GM19397 (cell line): ENCODE results near the gene NSUN7.
"Not testable (repeated sequence)": the region's sequence is repeated elsewhere in the genome, so short reads cannot be mapped to it uniquely, and the experiment has no call there.

Experiments
- ATAC-seq: cut with Tn5 transposase; IDR thresholded peaks from one replicate; pipeline ENCODE4 v1.9.1; 2021; ENCODE audit warnings: mild to moderate bottlenecking, moderate library complexity; ENCODE audit not compliant: unreplicated experiment

Gene NSUN7, protein sequence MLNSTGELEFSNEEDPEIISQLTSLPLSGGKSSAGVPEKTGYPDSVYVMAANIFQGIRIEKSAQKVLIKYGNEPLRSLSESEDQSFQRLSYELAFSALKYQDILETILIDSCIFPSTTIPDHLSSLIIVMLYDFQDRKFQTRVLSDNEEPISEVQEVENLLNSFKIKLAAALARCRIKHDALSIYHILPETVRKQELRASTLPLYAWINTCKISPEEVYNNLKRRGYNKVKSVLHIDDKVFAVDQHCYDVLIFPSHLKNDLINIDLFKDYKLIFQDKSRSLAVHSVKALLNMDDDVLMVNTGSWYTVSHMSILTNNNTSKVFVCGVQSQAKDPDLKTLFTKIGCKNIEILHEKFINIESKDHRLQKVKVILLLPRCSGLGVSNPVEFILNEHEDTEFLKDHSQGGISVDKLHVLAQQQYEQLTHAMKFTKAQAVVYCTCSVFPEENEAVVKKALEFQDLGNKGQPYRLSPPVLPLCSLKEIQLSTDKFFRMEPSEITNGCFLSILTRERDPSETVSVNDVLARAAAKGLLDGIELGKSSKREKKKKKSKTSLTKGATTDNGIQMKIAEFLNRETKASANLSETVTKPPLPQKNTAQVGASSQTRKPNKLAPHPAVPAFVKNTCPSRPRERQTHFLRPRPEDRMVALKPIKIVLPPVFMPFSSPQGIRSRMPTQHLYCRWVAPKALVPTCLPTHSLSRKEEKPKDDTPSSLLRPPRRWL

DNA sequence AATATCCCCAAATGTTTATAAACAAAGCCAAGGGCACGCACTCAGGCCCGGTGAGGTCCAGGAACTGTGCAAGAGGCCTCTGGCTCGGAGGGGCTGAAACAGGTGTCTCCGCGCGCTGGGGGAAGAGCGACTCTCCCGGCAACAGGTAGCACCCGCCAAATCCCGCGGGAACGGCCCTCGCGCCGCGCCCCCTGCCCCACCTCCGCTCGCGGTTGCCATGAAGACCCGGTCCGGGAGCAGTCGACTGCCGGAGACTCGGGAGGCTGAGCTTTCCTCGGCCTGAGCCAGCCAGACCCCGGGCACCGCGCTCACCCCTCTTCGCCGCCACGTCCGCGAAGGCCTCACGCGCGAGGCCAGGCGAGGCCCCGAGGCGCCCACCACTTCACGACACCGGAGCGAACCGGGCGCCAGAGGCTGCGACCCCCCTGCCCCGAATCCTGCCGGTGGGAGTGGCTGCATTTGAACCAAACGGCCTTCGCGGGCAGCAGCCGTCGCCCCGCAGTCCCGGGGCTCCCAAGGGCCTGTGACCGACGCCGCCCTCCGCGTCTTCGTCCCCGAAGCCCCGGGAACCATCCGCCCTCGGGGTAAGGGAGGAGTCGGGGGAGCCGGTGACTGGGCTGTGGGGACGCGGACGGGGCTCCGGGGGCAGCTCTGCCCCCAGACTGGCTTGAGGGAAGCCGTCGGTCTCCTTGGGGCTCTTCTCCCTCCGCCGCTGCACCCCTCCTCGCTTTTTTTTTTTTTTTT is at the start of gene NSUN7:
NSUN7 (plus strand) TSS at position 239 of the 744 bp plus-strand sequence. CDS start 739 bp downstream, outside the sequence.
- no peak for ATAC-seq

DNA sequence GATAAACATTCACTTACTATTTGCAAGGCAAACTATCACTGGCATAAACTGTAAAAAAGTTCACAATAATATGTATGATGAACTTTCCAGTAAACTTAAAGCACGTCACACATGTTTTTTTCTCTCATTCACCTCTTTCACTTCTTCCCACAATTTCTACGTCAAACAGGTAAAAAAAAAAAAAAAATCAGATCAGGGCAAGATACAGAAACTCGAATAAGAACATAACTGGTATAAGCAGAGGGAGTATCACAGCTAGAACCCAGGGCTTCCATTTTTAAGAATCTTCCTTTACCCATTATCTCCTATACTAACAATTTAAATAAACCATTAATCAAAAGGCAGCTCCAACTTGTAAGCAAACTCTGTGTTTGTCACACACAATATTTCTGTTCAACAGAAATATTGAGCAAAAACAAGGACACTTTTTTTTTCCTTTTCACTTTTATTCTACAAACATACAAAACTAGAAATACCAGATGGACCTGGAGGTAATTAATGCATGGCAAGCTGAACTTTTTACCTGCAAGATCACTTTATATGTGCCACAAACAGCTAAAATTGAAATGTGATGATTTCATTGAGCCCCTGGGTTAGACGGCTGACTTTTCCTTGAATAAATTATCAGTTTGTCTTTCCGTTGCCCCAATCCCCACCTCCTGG is 47.5 kb upstream of the NSUN7 start:
- no peak for ATAC-seq

DNA sequence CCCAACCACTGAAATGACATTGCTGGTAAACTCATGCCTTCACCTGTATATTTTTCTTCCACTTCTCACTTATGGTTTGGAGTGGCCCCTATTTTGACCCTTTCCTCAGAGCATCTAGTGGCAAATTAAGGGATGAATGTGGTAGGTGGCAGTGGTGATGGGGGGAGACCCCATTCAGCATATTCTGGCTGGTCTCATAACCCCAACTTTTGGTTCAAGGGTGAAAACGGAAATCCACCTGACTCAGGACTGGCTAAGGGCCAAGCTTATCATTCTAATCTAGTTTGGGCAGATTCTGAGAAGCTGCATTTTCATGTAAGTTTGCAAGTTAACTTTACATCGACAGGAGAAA is 47.0 kb upstream of the NSUN7 start:
- no peak for ATAC-seq

DNA sequence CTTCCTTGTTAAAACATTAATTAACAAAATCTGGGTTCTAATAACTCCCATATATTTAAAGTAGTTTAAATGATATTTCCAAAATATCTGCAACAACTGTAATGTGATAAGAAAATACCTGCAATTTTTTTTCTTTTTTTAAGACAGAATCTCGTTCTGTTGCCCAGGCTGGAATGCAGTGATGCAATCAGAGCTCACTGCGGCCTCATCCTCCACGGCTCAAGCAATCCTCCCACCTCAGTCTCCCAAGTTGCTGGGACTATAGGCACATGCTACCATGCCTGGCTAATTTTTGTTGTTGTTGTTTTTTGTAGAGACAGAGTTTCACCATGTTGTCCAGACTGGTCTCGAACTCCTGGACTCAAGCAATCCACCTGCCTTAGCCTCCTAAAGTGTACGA is 45.7 kb upstream of the NSUN7 start:
- ATAC-seq: no peak

DNA sequence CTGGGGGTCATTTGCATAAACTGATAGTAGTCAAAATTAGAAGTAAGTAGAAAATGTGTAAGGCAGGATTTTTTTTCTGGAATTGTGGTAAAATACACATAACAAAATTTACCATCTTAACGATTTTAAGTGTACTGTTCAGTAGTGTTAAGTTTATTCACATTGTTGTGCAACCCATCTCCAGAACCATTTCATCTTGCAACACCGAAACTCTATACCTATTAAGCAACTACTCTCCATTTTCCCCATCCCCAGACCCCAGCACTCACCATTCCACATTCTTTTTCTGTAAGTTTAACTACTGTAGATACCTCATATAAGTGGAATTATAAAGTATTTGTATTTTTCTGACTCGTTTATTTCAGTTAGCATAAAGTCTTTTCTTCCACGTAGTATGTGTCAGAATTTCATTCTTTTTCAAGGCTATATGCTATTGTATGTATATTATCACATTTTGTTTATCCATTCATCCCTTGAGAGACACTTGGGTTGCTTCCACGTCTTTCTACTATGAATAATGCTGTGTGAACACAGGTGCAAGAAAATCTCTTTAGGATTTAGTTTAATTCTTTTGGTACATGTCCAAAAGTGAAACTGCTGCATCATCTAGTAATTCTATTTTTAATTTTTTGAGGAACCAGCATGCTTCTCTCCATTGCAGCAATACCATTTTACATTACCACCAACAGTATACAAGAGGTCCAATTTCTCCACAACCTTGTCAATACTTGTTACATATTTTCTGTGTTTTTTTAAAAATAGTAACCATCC is 39.1 kb upstream of the NSUN7 start:
- ATAC-seq: no peak

DNA sequence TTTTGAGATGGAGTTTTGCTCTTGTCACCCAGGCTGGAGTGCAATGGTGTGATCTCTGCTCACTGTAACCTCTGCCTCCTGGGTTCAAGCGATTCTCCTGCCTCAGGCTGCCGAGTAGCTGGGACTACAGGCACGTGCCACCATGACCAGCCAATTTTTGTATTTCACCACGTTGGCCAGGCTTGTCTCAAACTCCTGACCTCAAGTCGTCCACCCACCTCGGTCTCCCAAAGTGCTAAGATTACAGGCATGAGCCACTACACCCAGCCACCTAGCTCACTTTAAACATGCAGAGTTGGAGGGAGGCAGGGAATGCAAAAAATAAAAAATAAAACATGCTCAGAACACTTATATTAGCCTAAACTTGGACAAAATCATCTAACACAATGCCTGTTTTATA is 36.8 kb upstream of the NSUN7 start:
- not testable (repeated sequence) for ATAC-seq

DNA sequence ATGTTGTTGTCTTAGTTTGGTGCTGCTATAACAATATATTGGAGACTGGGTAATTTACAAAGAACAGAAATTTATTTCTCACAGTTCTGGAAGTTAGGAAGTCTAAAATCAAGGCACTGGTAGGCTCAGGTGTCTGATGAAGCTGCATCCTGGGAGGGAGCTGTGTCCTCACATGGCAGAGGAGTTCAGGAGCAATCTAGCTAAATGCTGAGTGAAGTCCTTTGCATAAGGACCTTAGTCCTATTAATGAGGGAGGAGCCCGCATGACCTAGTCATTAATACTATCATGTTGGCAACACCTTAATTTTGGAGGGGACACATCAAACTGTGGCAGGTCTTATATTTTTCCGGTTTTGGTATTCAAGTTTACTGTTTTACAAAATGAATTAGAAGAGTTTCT is 36.0 kb upstream of the NSUN7 start:
- ATAC-seq: no peak

DNA sequence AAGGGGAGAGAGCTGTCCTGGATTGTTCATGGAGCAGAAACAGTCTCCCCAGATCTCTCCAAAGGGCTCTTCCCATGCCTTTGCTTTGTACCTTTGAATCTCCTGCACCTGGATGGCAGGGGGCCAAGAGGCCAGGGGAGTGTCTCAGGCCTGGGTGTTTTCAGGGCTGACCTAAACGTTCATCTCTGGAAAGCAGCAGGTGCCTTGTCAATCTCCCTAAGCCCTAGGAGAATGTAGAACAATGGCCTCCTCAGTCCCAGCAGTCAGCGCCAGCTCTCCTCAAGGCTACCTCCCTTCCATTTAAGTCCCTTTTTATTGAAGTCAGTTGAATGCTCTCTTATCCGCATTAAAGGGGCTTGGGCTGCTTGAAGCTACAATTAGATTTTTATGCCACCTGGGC is 31.2 kb upstream of the NSUN7 start:
- no peak for ATAC-seq

DNA sequence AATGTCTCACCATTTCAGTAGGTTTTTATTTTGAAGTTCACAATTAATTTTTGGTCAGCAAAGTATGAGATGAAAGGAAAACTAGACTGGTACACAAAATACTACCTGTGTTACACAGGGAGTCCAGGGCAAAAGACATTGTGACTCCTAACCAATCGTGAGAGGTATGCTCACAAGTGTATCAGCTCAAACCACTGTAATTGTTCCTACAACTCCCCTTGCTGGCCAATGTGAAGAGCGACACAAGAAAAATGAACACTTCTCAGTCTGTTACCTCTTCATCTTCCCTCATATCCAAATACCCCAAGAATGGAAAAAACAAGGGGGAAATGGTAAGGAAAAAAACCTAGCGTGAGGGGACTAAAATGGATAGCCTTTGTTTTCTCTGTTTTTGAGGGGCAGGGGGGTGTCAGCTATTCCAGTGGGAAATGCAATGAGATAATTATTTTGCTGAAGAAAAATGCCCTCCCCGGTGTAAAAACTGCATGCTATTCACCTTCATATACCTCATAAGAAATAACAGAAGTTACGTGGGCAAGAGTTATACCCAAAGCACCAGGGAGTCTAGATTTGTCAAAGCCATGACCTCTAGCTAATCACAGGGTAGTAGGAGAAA is 30.6 kb upstream of the NSUN7 start:
- peak; percentile 56 for ATAC-seq

DNA sequence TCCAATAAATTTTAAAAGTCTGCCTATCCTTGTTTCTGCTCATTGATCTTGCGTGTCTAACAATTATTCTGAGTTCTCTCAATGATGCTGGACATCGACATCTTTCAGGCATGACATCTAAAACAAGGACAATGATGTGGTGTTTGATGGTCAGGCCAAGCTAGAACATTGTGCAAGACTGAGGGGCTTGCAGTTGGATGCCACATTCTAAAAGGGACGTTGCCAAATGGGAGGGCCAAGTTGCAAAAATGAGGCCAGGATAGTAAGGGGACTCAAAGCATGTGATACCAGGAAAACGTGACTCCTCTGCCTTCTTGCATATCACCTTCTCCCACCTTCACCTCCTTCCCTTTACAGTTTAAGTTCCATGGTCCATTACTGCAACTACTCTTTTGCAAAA is 29.4 kb upstream of the NSUN7 start:
- ATAC-seq: no peak

DNA sequence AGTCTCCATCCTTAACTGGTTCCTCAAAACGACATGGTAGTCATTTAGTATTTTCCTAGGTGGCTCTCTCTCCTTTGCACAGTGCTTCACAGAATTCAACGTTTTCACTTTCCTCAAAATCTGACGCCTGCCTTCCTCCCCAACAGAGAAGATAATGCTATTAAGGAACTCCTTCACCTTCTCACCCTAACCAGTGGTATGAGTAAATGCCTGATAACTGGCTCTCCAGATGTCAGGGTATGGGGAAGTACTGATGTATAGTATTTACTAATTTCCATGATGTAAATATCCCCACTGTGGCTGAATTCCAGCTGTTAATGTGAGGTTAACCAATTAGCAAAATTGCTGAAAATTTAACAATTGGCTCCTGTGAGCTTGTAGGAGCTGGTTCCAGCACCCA is 28.8 kb upstream of the NSUN7 start:
- no peak for ATAC-seq

DNA sequence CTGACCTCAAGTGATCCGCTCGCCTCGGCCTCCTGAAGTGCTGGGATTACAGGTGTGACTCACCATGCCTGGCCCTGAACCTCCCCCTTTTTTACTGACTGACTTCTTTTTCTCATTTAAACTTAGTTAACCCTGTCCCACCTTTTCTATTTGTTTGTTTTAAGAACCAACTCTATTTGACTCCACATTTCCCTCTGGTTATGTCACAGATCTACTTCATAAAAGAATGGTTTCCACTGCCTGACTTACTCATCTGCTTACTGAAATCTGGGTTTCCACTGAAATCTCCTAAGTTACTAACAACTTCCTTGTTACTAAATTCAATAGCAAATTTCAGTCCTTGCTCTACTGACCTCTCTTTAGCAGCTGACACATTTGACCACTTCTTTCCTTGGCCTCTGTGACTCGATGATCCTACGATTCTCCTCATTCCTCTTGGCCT is 28.0 kb upstream of the NSUN7 start:
- no peak for ATAC-seq

DNA sequence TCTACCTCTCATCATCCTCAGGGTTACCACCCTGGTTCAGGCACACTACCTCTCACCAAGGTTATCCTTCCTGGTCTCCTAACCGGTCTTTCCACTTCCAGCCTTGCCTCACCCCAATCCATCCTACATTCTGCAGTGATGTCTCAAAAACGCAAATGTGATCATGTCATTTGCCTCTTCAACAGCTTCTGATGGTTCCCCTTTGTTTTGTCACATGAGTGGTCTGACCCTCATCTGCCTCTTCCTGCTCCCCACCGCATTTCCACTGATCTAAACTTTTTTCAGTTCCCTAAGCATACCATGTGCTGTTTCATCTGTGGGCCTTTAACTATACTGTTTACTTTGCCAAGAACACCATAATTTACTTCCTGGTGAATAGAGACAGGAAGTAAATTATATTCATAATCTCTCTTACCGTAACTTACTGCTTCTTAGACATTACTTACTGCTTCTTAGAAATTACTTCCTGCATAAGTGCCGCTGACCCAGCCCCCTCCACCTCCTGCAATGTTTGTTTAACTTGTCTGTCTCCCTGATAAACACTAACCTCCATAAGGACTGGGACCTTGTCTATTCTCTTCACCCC is 27.1 kb upstream of the NSUN7 start:
- no peak for ATAC-seq

DNA sequence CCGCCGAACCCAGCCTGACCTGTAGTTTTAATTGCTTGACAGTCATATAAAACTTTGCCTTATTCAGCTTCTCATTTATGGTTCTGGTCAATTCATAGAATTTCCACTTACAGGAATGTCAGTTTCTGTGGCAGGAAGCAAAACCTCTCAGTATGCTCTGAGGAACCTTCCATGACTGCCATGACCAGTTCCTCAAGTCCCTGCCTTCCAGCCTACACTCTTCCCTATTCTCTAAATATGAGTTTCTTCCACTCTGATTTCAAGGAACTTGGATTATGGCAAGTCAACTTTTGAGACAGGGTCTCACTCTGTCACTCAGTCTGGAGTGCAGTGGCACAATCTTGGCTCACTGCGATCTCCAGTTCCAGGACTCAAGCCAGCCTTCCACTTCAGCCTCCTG is 26.0 kb upstream of the NSUN7 start:
- no peak for ATAC-seq

DNA sequence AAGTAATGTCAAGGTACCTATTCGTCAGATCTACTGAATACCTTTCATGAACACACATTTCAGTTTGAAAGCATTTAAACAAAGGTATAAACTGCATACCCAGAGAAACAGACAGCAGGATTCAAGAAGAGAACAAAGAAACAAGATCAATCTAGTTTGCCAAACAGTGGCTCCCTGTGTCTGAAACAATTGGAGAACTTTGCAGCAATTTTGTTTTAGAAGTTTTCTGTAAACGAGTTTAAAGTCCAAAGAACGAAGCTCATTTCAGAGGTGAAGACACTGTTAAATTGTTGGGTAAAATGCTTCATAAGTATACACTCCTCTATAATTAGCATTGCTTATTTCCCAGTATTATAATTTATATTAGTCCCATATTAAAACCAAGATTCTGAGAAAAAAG is 21.4 kb upstream of the NSUN7 start:
- no peak for ATAC-seq

DNA sequence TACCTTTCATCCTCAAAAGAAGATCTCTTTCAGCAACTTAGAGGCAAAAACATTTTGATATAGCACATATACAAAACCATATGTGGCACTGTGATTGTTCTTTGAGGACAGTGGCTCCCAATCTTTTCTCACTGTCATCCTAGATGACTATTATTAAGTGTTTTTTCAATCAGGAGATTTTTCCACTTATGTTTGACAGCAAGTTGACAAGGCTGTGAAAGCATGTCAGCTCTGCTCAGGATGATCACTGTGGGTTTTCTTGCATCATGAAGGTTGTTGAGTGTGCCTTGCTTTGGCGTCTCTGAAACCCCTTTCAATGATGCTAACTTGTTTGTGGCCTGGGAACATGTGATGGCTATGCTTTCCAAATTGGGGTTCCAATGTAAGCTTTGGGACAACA is 20.2 kb upstream of the NSUN7 start:
- no peak for ATAC-seq

DNA sequence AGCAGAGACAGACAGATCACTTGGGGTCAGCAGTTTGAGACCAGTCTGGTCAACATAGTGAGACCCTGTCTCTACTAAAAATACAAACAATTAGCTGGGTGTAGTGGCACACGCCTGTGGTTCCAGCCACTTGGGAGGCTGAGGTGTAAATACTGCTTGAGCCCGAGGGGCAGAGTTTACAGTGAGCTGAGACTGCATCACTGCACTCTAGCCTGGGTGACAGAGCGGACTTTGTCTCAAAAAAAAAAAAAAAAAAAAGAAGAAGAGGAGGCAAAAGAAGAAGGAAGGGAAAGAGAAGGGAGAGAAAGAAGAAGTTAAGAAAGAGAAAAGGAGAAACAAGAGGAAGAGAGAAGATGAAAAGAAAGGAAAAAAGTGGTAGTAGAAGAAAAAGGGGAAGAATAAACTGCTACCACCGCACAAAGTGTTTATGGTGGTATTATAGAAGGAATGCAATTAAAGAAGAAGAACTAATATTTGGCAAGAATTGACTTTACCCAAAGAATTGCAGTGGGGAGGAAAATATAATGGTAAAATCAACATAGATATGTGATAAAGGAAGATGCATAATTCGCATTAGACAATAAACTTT is 19.6 kb upstream of the NSUN7 start:
- ATAC-seq: no peak

DNA sequence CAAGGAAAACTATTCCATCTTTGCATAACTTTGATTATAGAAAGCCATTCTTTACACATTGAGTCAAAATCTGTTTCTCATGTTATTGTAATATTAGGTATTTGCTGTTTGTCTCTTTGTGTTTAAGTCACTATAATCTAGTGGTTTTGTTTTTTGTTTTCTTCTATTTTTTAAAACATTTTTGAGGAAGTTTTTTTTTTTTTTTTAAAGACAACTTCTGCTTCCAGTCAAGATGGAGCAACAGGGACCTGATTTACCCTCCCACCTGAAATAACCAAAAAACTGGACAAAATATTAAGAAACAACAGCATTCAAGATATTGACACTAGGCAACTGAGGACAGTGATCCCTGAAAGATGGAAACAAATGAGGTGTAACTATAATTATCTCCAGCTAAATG is 18.4 kb upstream of the NSUN7 start:
- ATAC-seq: no peak

DNA sequence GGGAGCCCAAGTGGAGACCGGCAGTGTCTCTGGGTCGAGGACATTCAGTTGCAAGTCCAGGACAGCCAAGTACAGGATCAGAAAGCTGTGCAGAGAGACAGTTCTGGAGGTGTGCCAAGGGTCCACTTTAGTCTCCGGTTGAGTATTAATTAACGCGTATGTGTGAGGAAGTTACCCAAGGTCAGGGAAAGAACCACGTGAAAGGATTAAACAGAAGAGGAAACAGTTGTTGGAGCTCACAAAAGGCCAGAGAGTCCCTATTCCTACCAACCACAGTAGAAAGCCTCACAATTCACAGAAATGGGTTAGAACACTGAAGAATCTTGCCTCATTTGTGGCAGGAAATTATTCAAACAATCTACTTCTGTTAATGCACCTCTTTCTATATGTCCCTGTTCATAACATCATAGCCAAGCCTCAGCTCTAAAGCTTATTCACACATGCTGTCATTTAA is 17.9 kb upstream of the NSUN7 start:
- ATAC-seq: no peak
